Mesenchymal stem cell (in vitro differentiated cells and primary cell): ENCODE results near the gene LMF1.

Experiments
- DNase-seq: peaks from one replicate; pipeline ENCODE4 v3.0.0-alpha.2; 2013
- H2AFZ ChIP-seq: one replicate; pipeline ENCODE4 v1.6.1; 2013; ENCODE audit warnings: low read depth, mild to moderate bottlenecking, control low read depth, inconsistent platforms, low read length, moderate library complexity
- H2AK5ac ChIP-seq: 2 replicates; pipeline ENCODE4 v1.6.1; 2013; ENCODE audit warnings: low read length, moderate library complexity, mild to moderate bottlenecking, inconsistent platforms; ENCODE audit not compliant: severe bottlenecking
- H2BK120ac ChIP-seq: one replicate; pipeline ENCODE4 v1.6.1; 2013; ENCODE audit warnings: low read depth, mild to moderate bottlenecking, inconsistent platforms, low read length, moderate library complexity
- H2BK12ac ChIP-seq, 2 experiments: one replicate each; pipeline ENCODE4 v1.6.1; 2013; ENCODE audit warnings: inconsistent platforms in 2 of 2, low read length in 2 of 2, mild to moderate bottlenecking in 2 of 2, moderate library complexity in 2 of 2, control low read depth in 1 of 2
- H2BK15ac ChIP-seq: one replicate; pipeline ENCODE4 v1.6.1; 2013; ENCODE audit warnings: mild to moderate bottlenecking, low read depth, inconsistent platforms; ENCODE audit not compliant: poor library complexity, severe bottlenecking
- H2BK5ac ChIP-seq: 2 replicates; pipeline ENCODE4 v1.6.1; 2013; ENCODE audit warnings: low read depth, mild to moderate bottlenecking, low read length, control low read depth, inconsistent platforms; ENCODE audit not compliant: poor library complexity, severe bottlenecking
- H3K14ac ChIP-seq, 2 experiments: one replicate each; pipeline ENCODE4 v1.6.1; 2013; ENCODE audit warnings: inconsistent platforms in 2 of 2, low read length in 2 of 2, control low read depth in 1 of 2, mild to moderate bottlenecking in 1 of 2, moderate library complexity in 1 of 2
- H3K18ac ChIP-seq, 2 experiments: one replicate each; pipeline ENCODE4 v1.6.1; 2013; ENCODE audit warnings: inconsistent platforms in 2 of 2, low read length in 2 of 2, control low read depth in 1 of 2, low read depth in 1 of 2, mild to moderate bottlenecking in 1 of 2
- H3K23ac ChIP-seq, 2 experiments: one replicate each; pipeline ENCODE4 v1.6.1; 2013; ENCODE audit warnings: inconsistent platforms in 2 of 2, low read length in 2 of 2, mild to moderate bottlenecking in 2 of 2, moderate library complexity in 2 of 2, control low read depth in 1 of 2
- H3K27ac ChIP-seq: 2 replicates; pipeline ENCODE4 v1.5.1; 2013; ENCODE audit warnings: mild to moderate bottlenecking, moderate library complexity, low read length, control low read depth, inconsistent platforms; ENCODE audit not compliant: poor library complexity, severe bottlenecking
- H3K27me3 ChIP-seq, 2 experiments: 2 replicates each; pipeline versions ENCODE4 v1.6.1 to v1.7.0; 2013; ENCODE audit warnings: low read length in 2 of 2, mild to moderate bottlenecking in 2 of 2, moderate library complexity in 2 of 2, control low read depth in 1 of 2, inconsistent platforms in 1 of 2; ENCODE audit not compliant: control insufficient read depth in 1 of 2, insufficient read depth in 1 of 2
- H3K36me3 ChIP-seq, 2 experiments: 2 replicates each; pipeline versions ENCODE4 v1.6.1 to v1.7.0; 2013; ENCODE audit warnings: low read length in 2 of 2, control low read depth in 1 of 2, inconsistent platforms in 1 of 2, low read depth in 1 of 2, mild to moderate bottlenecking in 1 of 2; ENCODE audit not compliant: insufficient read depth in 2 of 2, control insufficient read depth in 1 of 2
- H3K4ac ChIP-seq, 2 experiments: one replicate each; pipeline ENCODE4 v1.6.1; 2013; ENCODE audit warnings: inconsistent platforms in 2 of 2, low read length in 2 of 2, mild to moderate bottlenecking in 2 of 2, moderate library complexity in 2 of 2, control low read depth in 1 of 2, low read depth in 1 of 2
- H3K4me1 ChIP-seq: 2 replicates; pipeline ENCODE4 v1.6.1; 2013; ENCODE audit warnings: low read depth, low read length, control low read depth; ENCODE audit not compliant: control insufficient read depth, insufficient read depth
- H3K4me2 ChIP-seq: 2 replicates; pipeline ENCODE4 v1.6.1; 2013; ENCODE audit warnings: low read length, mild to moderate bottlenecking, inconsistent platforms; ENCODE audit not compliant: poor library complexity, severe bottlenecking
- H3K4me3 ChIP-seq, 2 experiments: 2 replicates each; pipeline versions ENCODE4 v1.5.1 to v1.7.0; 2013; ENCODE audit warnings: low read length in 2 of 2, mild to moderate bottlenecking in 2 of 2, control low read depth in 1 of 2, low read depth in 1 of 2; ENCODE audit not compliant: insufficient read depth in 1 of 2
- H3K79me1 ChIP-seq: replicated peaks from 2 replicates; pipeline ENCODE4 v1.6.1; 2013; ENCODE audit warnings: mild to moderate bottlenecking, control low read depth, low read length, inconsistent platforms; ENCODE audit not compliant: poor library complexity, severe bottlenecking
- H3K9ac ChIP-seq: 2 replicates; pipeline ENCODE4 v1.7.0; 2013; ENCODE audit warnings: mild to moderate bottlenecking, low read length, moderate library complexity
- H3K9me3 ChIP-seq: 2 replicates; pipeline ENCODE4 v1.7.0; 2013; ENCODE audit warnings: mild to moderate bottlenecking, low read length; ENCODE audit not compliant: control insufficient read depth
- H4K8ac ChIP-seq: one replicate; pipeline ENCODE4 v1.6.1; 2013; ENCODE audit warnings: inconsistent platforms, mild to moderate bottlenecking, low read length, moderate library complexity
- H4K91ac ChIP-seq: one replicate; pipeline ENCODE4 v1.6.1; 2013; ENCODE audit warnings: mild to moderate bottlenecking, low read length, inconsistent platforms
- WGBS: methylation state at CpG from one replicate; pipeline ENCODE4 v1.1.7; 2013; ENCODE audit warnings: mixed read lengths; 5-methylcytosine and 5-hydroxymethylcytosine counted together

The LMF1 gene

GRCh38 chr16:897200-897543 is 73.6 kb downstream of the LMF1 start:
- Histone ChIP-seq H4K8ac (no peak overlapping the region), H3K23ac (no peak overlapping the region), H2BK15ac (no peak overlapping the region), H3K79me1 (no peaks in the 10 kb centered on the region), H2AK5ac (no peak overlapping the region), H2BK5ac (no peak overlapping the region), H4K91ac (no peak overlapping the region), H3K18ac (no peak overlapping the region), H3K4me3 (no peak overlapping the region), H3K27ac (no peak overlapping the region), H3K9ac (no peak overlapping the region), H3K4me2 (no peak overlapping the region), H3K9me3 (no peaks in the 10 kb centered on the region), H3K27me3 (no peaks in the 10 kb centered on the region), H2AFZ (no peak overlapping the region), H3K14ac (no peak overlapping the region), H2BK120ac (no peak overlapping the region), H2BK12ac (no peak overlapping the region), H3K4ac (no peak overlapping the region), H3K4me1 (no peaks in the 10 kb centered on the region), H3K36me3 (peaks cover 0 to 6% of the 10 kb centered on the region in 2 experiments)
- 83% methylated on average over 18 of the region's 18 CpGs for WGBS
- DNase-seq, result no peak

DNA sequence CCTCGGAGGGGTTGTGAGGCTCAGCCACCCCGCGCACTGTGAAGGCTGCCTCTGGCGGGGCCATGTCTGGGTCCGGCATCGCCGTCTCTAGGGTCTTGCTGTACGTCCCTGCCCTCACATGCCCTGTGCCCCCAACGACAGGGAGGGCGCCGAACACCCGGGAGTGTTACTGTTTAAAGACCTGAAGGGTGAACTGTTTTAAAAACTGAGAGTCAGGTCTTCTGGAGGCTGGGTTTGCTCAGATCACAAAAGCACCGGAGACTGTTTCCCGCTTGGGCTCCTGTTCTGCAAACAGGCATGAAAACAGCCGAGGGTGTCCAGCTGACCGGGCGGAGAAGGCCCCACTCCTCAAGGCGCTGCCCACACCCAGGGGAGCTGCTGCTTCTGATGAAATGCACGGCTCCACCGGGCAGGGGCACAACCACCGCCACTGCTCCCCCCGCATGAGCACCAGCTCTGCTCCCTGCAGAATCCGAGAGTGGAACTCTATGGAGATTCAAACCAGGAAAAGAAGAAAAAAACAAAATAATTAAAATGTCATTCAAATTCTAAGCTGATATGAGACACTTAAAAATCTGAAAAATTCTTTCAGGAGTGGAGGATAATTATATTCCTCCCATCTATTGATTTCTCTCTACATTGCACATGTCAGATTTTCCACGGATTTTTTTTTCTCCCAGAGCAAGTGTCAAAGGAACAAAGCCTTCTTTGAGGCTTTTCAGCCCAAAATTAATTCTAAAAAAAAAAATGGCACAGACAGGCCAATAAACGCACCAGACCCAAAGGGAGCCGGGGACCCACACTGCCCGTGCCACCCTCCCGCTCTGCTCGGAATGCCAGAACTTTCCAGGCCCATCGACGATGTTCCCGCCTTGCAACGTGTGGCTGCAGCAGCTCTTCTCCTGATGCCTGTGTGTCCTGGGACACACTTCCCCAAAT is 74.3 kb downstream of the LMF1 start:
- H3K27me3 ChIP-seq, result no peaks in the 10 kb centered on the region
- no peak for DNase-seq

DNA sequence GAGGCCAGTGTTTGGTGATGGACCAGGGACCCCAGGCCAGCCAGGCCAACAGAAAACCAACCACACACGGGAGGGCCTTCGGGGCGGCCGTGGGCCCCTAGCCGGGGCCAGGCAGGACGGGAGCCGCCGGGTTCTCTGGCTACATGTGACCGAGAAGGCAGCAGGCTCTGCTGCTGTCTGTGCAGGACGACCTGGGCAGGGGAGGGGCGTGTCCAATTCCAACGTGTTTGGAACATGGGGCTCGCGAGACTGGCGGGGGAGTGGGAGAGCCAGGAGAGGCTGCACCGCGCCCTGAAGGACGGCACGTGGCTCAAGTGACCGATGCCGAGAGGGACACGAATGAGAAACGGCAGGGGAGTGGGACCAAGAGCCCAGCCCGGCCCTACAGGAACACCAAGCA is 75.4 kb downstream of the LMF1 start:
- Histone ChIP-seq H3K14ac (no peak overlapping the region), H3K9me3 (no peaks in the 10 kb centered on the region), H2BK15ac (no peak overlapping the region), H3K4ac (no peak overlapping the region), H4K91ac (no peak overlapping the region), H3K4me1 (no peaks in the 10 kb centered on the region), H2AFZ (no peak overlapping the region), H2BK12ac (no peak overlapping the region), H3K79me1 (no peaks in the 10 kb centered on the region), H3K18ac (no peak overlapping the region), H3K27me3 (no peaks in the 10 kb centered on the region), H2BK5ac (no peak overlapping the region), H3K27ac (no peak overlapping the region), H3K23ac (no peak overlapping the region), H2AK5ac (no peak overlapping the region), H3K36me3 (peaks cover 5 to 6% of the 10 kb centered on the region in 2 experiments), H2BK120ac (no peak overlapping the region), H3K4me3 (no peak overlapping the region), H3K4me2 (no peak overlapping the region), H4K8ac (no peak overlapping the region), H3K9ac (no peak overlapping the region)
- DNase-seq, result no peak
- 83% methylated on average over 24 of the region's 24 CpGs for WGBS

More for the DNA sequence above, 74.3 kb downstream of the LMF1 start:
- Histone ChIP-seq H3K9me3 (no peaks in the 10 kb centered on the region), H3K14ac (no peak overlapping the region), H3K4me2 (no peak overlapping the region), H2BK12ac (no peak overlapping the region), H2BK5ac (no peak overlapping the region), H3K23ac (no peak overlapping the region), H4K8ac (no peak overlapping the region), H2AK5ac (no peak overlapping the region), H3K27ac (no peak overlapping the region), H3K79me1 (no peaks in the 10 kb centered on the region), H2BK120ac (no peak overlapping the region), H3K4me3 (no peak overlapping the region), H2BK15ac (no peak overlapping the region), H3K9ac (no peak overlapping the region), H3K4ac (no peak overlapping the region), H4K91ac (no peak overlapping the region), H3K36me3 (peaks cover 3 to 6% of the 10 kb centered on the region in 2 experiments), H2AFZ (no peak overlapping the region), H3K4me1 (no peaks in the 10 kb centered on the region), H3K18ac (no peak overlapping the region)
- 87% methylated on average over 29 of the region's 33 CpGs for WGBS

- Histone ChIP-seq H3K23ac (no peak overlapping the region), H4K8ac (no peak overlapping the region), H2BK120ac (no peak overlapping the region), H3K9ac (no peak overlapping the region), H3K27me3 (no peaks in the 10 kb centered on the region), H3K4ac (no peak overlapping the region), H4K91ac (no peak overlapping the region), H3K14ac (no peak overlapping the region), H2BK15ac (no peak overlapping the region), H2AK5ac (no peak overlapping the region), H2AFZ (no peak overlapping the region), H3K4me1 (no peaks in the 10 kb centered on the region), H3K4me2 (no peak overlapping the region), H2BK12ac (no peak overlapping the region), H3K4me3 (no peak overlapping the region), H3K36me3 (peaks cover 5 to 6% of the 10 kb centered on the region in 2 experiments), H2BK5ac (no peak overlapping the region), H3K18ac (no peak overlapping the region), H3K9me3 (no peaks in the 10 kb centered on the region), H3K79me1 (no peaks in the 10 kb centered on the region), H3K27ac (no peak overlapping the region)
- WGBS, result 85% methylated on average over 24 of the region's 24 CpGs
- DNase-seq, result no peak
Measured at GRCh38 chr16:894841-895240, 75.9 kb downstream of the LMF1 start.
